Left lung (tissue), 10 donors: ENCODE results near the gene BNIP5. TPM values are rescaled to one million over a fixed set of nuclear protein-coding genes. Genes with fewer than 3 reads are reported as not detected.

Experiments used
- ATAC-seq: fragments of 200-7000 bp; cut with Tn5 transposase; one replicate; pipeline ENCODE4 v1.9.1; 2020; ENCODE audit warnings: moderate library complexity
- DNase-seq, 4 donors: peaks; one replicate each; pipeline ENCODE4 v3.0.0-alpha.2; 2013 to 2020
- H3K27ac ChIP-seq, 2 donors: fragments of 200-600 bp; sonication (generic) in 1 of 2; one replicate each; pipeline versions ENCODE4 v1.5.0 to v1.8.0; 2020 to 2021
- H3K27me3 ChIP-seq, 2 donors: fragments of 200-600 bp; sonication (generic) in 1 of 2; one replicate each; pipeline versions ENCODE4 v1.5.0 to v1.8.0; 2020 to 2021
- H3K36me3 ChIP-seq, 2 donors: fragments of 200-600 bp; sonication (generic) in 1 of 2; one replicate each; pipeline versions ENCODE4 v1.5.0 to v1.8.0; 2020 to 2021
- H3K4me1 ChIP-seq, 2 donors: fragments of 200-600 bp; one replicate each; pipeline ENCODE4 v1.8.0; 2021
- H3K4me3 ChIP-seq, 2 donors: fragments of 200-600 bp; sonication (generic) in 1 of 2; one replicate each; pipeline versions ENCODE4 v1.5.0 to v1.8.0; 2020 to 2021; ENCODE audit warnings: mild to moderate bottlenecking in 1 of 2
- H3K9me3 ChIP-seq, 2 donors: fragments of 200-600 bp; sonication (generic) in 1 of 2; one replicate each; pipeline versions ENCODE4 v1.5.0 to v1.8.0; 2020 to 2021
- CTCF ChIP-seq, 2 donors: fragments of 200-600 bp; sonication (generic) in 1 of 2; IDR thresholded peaks; one replicate each; pipeline versions ENCODE4 v1.5.0 to v1.8.0; 2021; ENCODE audit warnings: antibody characterized with exemption in 2 of 2
- intact Hi-C, 2 donors: fragments of 100-400 bp; cut with DNase I; formaldehyde crosslinking; loops; one replicate each; pipeline versions ENCODE4 v1.11.2 to v1.14.2; 2022
- polyA plus RNA-seq, 6 donors: library from polyadenylated mRNA; unstranded; fragments of 120-200 nt; gene quantifications; one replicate each; pipeline ENCODE4 v1.2.1, GENCODE V29; 2013; ENCODE audit not compliant: insufficient read length in 6 of 6
- total RNA-seq, 2 donors: library from RNA; stranded (reverse); fragmentation: NEBNext Ultra II Directional; extraction: Animal tissue kit (Norgen Biotek cat#: 25700); gene quantifications; one replicate each; pipeline ENCODE4 v1.2.1, GENCODE V29; 2021
- donor health status: DM: no; HTN: yes; CAD: no.
- donor health status: DM: no; HTN: no; CAD: no.

BNIP5 gene
- total and polyA plus RNA-seq, 8 donors, result 0.26 TPM; not detected in 7

- H3K36me3 ChIP-seq, result no peaks in the 10 kb centered on the region
- H3K27me3 ChIP-seq, result peaks cover 0 to 10% of the 10 kb centered on the region in 2 donors
- no peak for DNase-seq
- ATAC-seq, result no peak
- no peak overlapping the region for H3K27ac ChIP-seq
- no peak overlapping the region for H3K4me3 ChIP-seq
- TF ChIP-seq CTCF (IDR thresholded peaks at IDR 0.05), result no peak
- no peaks in the 10 kb centered on the region for H3K9me3 ChIP-seq
- H3K4me1 ChIP-seq, result peaks cover 0 to 32% of the 10 kb centered on the region in 2 donors
- intact Hi-C loops, result no loop called here
Observed at GRCh38 chr6:36301085-36301658, 35.5 kb downstream of the BNIP5 start.

- TF ChIP-seq CTCF (IDR thresholded peaks at IDR 0.05), result no peak
- no peak overlapping the region for H3K27ac ChIP-seq
- no peak for DNase-seq
Observed at GRCh38 chr6:36298027-36298426, 38.7 kb downstream of the BNIP5 start.

GRCh38 chr6:36297511-36297910, 39.2 kb downstream of the BNIP5 start:
- H3K36me3 ChIP-seq, result no peaks in the 10 kb centered on the region
- H3K4me3 ChIP-seq, result no peak overlapping the region
- TF ChIP-seq CTCF (IDR thresholded peaks at IDR 0.05), result no peak
- no peaks in the 10 kb centered on the region for H3K9me3 ChIP-seq
- no peak for ATAC-seq
- no peak for DNase-seq
- H3K27ac ChIP-seq, result no peak overlapping the region
- peaks cover 0 to 33% of the 10 kb centered on the region in 2 donors for H3K4me1 ChIP-seq
- intact Hi-C loops, result no loop called here
- H3K27me3 ChIP-seq, result peaks cover 0 to 10% of the 10 kb centered on the region in 2 donors

More at GRCh38 chr6:36298027-36298426, 38.7 kb downstream of the BNIP5 start:
- intact Hi-C loops, result no loop called here
- Histone ChIP-seq H3K4me1 (peaks cover 0 to 37% of the 10 kb centered on the region in 2 donors), H3K4me3 (no peak overlapping the region), H3K36me3 (no peaks in the 10 kb centered on the region), H3K9me3 (no peaks in the 10 kb centered on the region), H3K27me3 (peaks cover 0 to 10% of the 10 kb centered on the region in 2 donors)
- no peak for ATAC-seq

GRCh38 chr6:36297051-36297450, 39.6 kb downstream of the BNIP5 start:
- Histone ChIP-seq H3K4me1 (peaks cover 0 to 33% of the 10 kb centered on the region in 2 donors), H3K27me3 (peaks cover 0 to 10% of the 10 kb centered on the region in 2 donors), H3K4me3 (no peak overlapping the region), H3K36me3 (no peaks in the 10 kb centered on the region), H3K27ac (no peak overlapping the region), H3K9me3 (no peaks in the 10 kb centered on the region)
- no peak for TF ChIP-seq CTCF (IDR thresholded peaks at IDR 0.05)
- ATAC-seq, result no peak
- no peak for DNase-seq
- intact Hi-C loops, result no loop called here

- peaks cover 0 to 3% of the 10 kb centered on the region in 2 donors for H3K27me3 ChIP-seq
- peaks cover 0 to 36% of the 10 kb centered on the region in 2 donors for H3K4me1 ChIP-seq
- H3K9me3 ChIP-seq, result no peaks in the 10 kb centered on the region
- intact Hi-C loops, result no loop called here
- H3K4me3 ChIP-seq, result no peak overlapping the region
- no peaks in the 10 kb centered on the region for H3K36me3 ChIP-seq
- DNase-seq, result no peak
- TF ChIP-seq CTCF (IDR thresholded peaks at IDR 0.05), result no peak
- ATAC-seq, result no peak
- H3K27ac ChIP-seq, result peak overlapping the region in 1 of 2 donors; percentile 23
Observed at GRCh38 chr6:36296240-36296639, 40.4 kb downstream of the BNIP5 start.
